Mucosa of stomach (tissue), 1 donor: ENCODE data around the gene PPP1R37.

Experiments used
- H3K27me3 ChIP-seq: one replicate; pipeline ENCODE4 v1.7.0; 2013; ENCODE audit warnings: mild to moderate bottlenecking, low read length; ENCODE audit not compliant: control insufficient read depth, insufficient read depth
- H3K36me3 ChIP-seq: one replicate; pipeline ENCODE4 v1.7.0; 2013; ENCODE audit warnings: low read length; ENCODE audit not compliant: control insufficient read depth, insufficient read depth
- H3K4me1 ChIP-seq: one replicate; pipeline ENCODE4 v1.7.0; 2013; ENCODE audit warnings: mild to moderate bottlenecking, low read length; ENCODE audit not compliant: control insufficient read depth, insufficient read depth
- H3K4me3 ChIP-seq: one replicate; pipeline ENCODE4 v1.7.0; 2013; ENCODE audit warnings: low read length
- H3K9ac ChIP-seq: one replicate; pipeline ENCODE4 v1.7.0; 2013; ENCODE audit warnings: mild to moderate bottlenecking, low read length, moderate library complexity
- H3K9me3 ChIP-seq: one replicate; pipeline ENCODE4 v1.7.0; 2013; ENCODE audit warnings: mild to moderate bottlenecking, low read length, moderate library complexity; ENCODE audit not compliant: control insufficient read depth
- donor health status: Pancreatic carcinoma.

PPP1R37 gene

GRCh38 chr19:45092747-45093678 is at the start of gene PPP1R37:
TSS of gene PPP1R37 (plus strand) at chr19:45093179. CDS start at chr19:45093326, 147 bp downstream.
- H3K27me3 ChIP-seq, result no peaks in the 10 kb centered on the region
- peaks cover 52% of the 10 kb centered on the region for H3K4me1 ChIP-seq
- H3K9ac ChIP-seq, result peak within 1 kb of the TSS; percentile 91
- no peaks in the 10 kb centered on the region for H3K36me3 ChIP-seq
- peak within 1 kb of the TSS; percentile 75 for H3K4me3 ChIP-seq
- no peaks in the 10 kb centered on the region for H3K9me3 ChIP-seq

- Histone ChIP-seq H3K9ac (peak overlapping the region; percentile 51), H3K9me3 (no peaks in the 10 kb centered on the region), H3K27me3 (no peaks in the 10 kb centered on the region), H3K4me1 (peaks cover 69% of the 10 kb centered on the region), H3K36me3 (no peaks in the 10 kb centered on the region), H3K4me3 (peak overlapping the region; percentile 7)
These were observed 47.2 kb upstream of the PPP1R37 start for GRCh38 chr19:45045671-45046353.

- Histone ChIP-seq H3K9me3 (no peaks in the 10 kb centered on the region), H3K27me3 (no peaks in the 10 kb centered on the region), H3K9ac (peak overlapping the region; percentile 51), H3K36me3 (no peaks in the 10 kb centered on the region), H3K4me1 (peaks cover 71% of the 10 kb centered on the region), H3K4me3 (peak overlapping the region; percentile 7)
These were observed 46.6 kb upstream of the PPP1R37 start for GRCh38 chr19:45046355-45046754.

GRCh38 chr19:45047188-45047797 is 45.7 kb upstream of the PPP1R37 start:
- H3K27me3 ChIP-seq, result no peaks in the 10 kb centered on the region
- H3K4me3 ChIP-seq, result no peak overlapping the region
- H3K36me3 ChIP-seq, result no peaks in the 10 kb centered on the region
- peaks cover 68% of the 10 kb centered on the region for H3K4me1 ChIP-seq
- no peak overlapping the region for H3K9ac ChIP-seq
- H3K9me3 ChIP-seq, result no peaks in the 10 kb centered on the region

- Histone ChIP-seq H3K36me3 (peaks cover 4% of the 10 kb centered on the region), H3K4me1 (peaks cover 69% of the 10 kb centered on the region), H3K9me3 (no peaks in the 10 kb centered on the region), H3K9ac (no peak overlapping the region), H3K27me3 (no peaks in the 10 kb centered on the region), H3K4me3 (no peak overlapping the region)
These were observed 43.8 kb upstream of the PPP1R37 start for GRCh38 chr19:45049073-45049736.

- Histone ChIP-seq H3K36me3 (peaks cover 6% of the 10 kb centered on the region), H3K9ac (no peak overlapping the region), H3K4me3 (no peak overlapping the region), H3K9me3 (no peaks in the 10 kb centered on the region), H3K27me3 (no peaks in the 10 kb centered on the region), H3K4me1 (peaks cover 61% of the 10 kb centered on the region)
These were observed 42.9 kb upstream of the PPP1R37 start for GRCh38 chr19:45050036-45050435.

- Histone ChIP-seq H3K36me3 (peaks cover 22% of the 10 kb centered on the region), H3K27me3 (no peaks in the 10 kb centered on the region), H3K4me3 (no peak overlapping the region), H3K4me1 (peaks cover 41% of the 10 kb centered on the region), H3K9ac (peak overlapping the region; percentile 70), H3K9me3 (no peaks in the 10 kb centered on the region)
These were observed 40.9 kb upstream of the PPP1R37 start for GRCh38 chr19:45051929-45052579.

GRCh38 chr19:45056831-45057230 is 36.1 kb upstream of the PPP1R37 start:
- peaks cover 57% of the 10 kb centered on the region for H3K36me3 ChIP-seq
- H3K27me3 ChIP-seq, result no peaks in the 10 kb centered on the region
- no peak overlapping the region for H3K9ac ChIP-seq
- H3K9me3 ChIP-seq, result no peaks in the 10 kb centered on the region
- H3K4me3 ChIP-seq, result no peak overlapping the region
- peaks cover 19% of the 10 kb centered on the region for H3K4me1 ChIP-seq

- Histone ChIP-seq H3K9me3 (no peaks in the 10 kb centered on the region), H3K4me3 (no peak overlapping the region), H3K36me3 (peaks cover 57% of the 10 kb centered on the region), H3K4me1 (peaks cover 14% of the 10 kb centered on the region), H3K27me3 (no peaks in the 10 kb centered on the region), H3K9ac (no peak overlapping the region)
These were observed 35.5 kb upstream of the PPP1R37 start for GRCh38 chr19:45057444-45057843.

GRCh38 chr19:45058622-45059159 is 34.3 kb upstream of the PPP1R37 start:
- H3K9me3 ChIP-seq, result no peaks in the 10 kb centered on the region
- no peaks in the 10 kb centered on the region for H3K27me3 ChIP-seq
- H3K9ac ChIP-seq, result no peak overlapping the region
- peaks cover 6% of the 10 kb centered on the region for H3K4me1 ChIP-seq
- H3K36me3 ChIP-seq, result peaks cover 53% of the 10 kb centered on the region
- no peak overlapping the region for H3K4me3 ChIP-seq
